ENCODE results near the gene CFTR.
"Not testable (repeated sequence)": the region's sequence is repeated elsewhere in the genome, so short reads cannot be mapped to it uniquely, and the experiment has no call there.

CFTR gene

DNA sequence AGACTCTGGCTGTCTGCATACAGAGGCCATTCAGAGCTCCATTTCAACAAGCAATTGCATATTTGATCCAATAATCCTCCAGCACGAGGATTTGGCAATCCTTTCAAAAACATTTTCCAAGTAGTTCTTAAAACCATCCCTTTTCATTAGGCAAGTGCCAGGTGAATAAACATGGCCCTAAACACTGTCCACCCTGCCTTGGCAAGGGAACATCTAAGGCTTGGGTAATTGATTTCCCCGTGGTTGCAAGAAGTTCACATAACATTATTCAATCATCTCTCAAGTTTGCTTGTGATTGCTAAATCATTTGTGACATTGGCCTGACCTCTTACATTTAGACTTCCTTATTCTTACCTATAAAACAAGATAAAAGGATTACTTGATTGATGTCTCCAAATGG, 218.2 kb downstream of the CFTR start:
- FAIRE-seq, result no peak

DNA sequence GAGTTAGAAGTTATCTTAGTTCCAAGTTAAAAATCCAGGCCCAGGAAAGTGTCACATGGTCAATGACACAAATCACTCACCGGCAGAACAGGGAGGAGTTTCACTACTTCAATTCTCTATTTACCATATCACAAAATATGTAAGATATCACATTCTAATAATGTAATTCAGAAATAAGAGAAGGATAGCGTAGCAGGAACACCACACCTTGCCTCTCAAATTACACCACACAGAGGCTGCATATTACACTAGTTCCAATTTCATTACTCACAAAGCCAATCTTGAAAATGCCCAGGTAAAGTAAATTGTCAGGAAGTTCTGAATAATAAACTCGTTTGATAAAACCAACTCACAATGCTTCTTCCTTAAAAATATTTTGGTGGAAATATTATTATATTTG, 224.2 kb downstream of the CFTR start:
- no peak for FAIRE-seq

DNA sequence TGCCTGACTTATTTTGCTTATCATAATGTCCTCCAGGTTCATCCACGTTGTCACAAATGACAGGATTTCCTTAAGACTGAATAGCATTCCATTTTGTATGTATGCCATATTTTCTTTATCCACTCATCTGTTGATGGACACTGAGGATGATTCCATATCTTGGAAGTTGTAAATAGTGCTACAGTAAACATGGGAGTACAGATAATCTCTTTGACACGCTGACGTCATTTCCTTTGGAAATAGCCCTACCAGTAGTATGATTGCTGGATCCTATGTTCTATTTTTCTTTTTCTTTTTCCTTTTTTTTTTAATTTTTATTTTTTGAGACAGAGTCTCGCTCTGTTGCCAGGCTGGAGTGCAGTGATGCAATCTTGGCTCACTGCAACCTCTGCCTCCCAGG, 225.8 kb downstream of the CFTR start:
- no peak for FAIRE-seq

DNA sequence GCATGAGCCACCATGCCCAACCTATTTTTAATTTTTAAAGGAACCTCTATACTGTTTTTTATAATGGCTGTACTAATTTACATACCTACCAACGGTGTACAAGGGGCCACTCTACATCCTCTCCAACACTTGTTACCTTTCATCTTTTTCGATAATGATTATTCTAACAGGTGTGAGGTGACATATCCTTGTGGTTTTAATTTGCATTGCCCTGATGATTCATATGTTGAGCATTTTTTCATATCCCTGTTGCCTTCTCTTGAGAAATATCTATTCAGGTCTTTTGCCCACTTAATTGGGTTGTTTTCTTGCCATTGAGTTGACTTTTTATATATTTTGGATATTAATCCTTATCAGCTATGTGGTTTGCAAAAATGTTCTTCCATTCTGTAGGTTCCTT, 226.4 kb downstream of the CFTR start:
- no peak for FAIRE-seq

DNA sequence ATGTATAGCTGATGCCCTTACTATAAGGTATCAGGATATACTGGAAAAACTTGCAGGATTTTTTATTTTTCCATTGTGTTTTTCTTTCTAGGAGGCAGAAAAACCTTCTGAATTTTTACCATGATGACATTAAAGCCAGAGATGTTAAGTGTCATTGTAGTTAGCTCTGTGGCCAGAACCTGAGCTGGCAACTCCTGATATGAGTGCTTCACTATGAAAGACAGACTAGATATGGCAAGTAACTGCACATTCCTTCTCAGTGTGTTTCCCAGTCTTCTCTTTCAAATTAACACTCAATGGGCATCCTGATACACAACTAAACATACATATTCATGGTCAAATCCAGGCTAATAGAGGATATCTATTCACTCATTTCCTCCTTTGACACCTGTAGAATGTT, 227.3 kb downstream of the CFTR start:
- no peak for FAIRE-seq

DNA sequence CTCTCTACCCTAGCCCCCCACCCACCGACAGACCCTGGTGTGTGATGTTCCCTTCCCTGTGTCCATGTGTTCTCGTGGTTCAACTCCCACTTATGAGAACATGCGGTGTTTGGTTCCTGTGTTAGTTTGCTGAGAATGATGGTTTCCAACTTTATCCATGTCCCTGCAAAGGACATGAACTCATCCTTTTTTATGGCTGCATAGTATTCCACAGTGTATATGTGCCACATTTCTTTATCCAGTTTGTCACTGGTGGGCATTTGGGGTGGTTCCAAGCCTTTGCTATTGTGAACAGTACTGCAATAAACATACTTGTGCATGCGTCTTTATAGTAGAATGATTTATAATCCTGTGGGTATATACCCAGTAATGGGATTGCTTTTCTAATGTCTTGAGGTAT, 228.3 kb downstream of the CFTR start:
- not testable (repeated sequence) for FAIRE-seq

DNA sequence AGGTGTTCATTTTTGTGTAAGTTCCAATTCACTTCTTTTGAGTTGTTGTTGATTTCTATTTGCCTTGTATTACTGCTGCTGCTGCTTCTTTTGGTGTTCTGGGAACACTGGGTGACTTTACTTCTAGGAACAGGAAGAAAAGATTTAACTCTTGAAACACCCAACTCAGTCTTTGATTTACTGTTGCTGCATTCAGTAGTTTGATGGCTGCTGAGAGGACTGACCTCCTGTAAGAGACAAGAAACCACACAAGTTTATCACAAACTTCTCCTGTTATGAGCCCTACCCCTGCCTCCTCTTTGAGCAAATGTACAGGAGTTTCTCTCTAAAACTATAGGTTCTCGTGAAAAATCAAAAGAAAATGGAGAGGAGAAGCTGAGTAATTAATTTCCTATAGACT, 231.7 kb downstream of the CFTR start:
- FAIRE-seq, result no peak

DNA sequence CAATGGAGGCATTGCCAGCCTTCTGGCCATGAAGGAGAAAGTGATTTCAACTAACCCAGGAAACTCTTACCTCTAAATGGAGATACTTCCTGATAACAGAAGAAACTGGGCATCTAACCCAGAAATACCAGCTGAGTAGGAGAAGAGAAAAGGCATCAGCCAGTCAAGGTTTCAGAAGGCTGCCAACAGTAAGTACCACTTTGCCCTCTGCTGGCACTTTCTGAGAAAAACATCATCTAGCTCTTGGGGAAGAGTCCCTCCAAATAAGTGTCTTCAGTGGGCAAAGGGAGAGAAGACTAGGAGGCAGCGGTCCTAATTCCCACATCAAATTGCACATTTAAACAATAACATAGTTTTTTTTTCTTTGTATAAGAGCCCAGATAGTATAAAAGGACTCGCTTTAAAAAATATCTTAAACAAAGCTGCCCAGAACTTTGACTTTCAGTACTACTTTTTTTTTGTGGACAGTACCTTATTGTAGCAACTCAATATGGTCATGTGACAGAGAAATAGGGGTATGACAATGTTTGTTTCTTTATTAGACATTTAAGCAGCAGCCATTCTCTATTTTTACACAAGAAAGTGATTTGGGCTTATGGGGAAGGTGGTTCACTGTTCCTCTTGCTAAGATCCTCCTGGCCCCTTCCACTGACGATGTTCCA, 236.1 kb downstream of the CFTR start:
- FAIRE-seq, result no peak

DNA sequence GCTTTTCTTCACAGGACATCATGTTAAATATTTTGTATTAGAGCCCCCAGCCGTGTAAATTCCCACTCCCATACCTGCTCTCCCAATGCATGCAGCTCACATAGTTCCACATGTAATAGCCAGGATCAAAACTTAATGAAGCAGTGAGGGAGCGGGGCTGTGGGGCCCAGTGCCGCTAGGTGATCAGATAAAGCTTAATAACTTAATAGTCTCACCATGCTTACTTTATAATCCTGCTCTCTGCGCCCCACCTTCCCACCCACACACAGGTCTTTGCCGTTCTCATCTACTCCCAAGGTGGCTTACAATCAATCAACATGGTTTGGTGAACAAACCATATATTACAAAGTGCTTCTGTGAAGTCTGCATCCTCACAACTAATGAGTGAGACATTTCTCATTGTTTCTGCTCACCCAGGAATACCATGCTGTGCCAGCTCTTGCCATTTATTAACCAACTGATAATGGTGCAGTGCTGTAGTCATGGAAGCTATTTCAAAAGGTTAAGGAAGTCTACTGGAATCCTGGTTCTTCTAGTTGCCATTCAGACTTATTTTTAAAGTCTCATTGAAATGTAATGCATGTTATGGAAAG, 237.0 kb downstream of the CFTR start:
- no peak for FAIRE-seq

DNA sequence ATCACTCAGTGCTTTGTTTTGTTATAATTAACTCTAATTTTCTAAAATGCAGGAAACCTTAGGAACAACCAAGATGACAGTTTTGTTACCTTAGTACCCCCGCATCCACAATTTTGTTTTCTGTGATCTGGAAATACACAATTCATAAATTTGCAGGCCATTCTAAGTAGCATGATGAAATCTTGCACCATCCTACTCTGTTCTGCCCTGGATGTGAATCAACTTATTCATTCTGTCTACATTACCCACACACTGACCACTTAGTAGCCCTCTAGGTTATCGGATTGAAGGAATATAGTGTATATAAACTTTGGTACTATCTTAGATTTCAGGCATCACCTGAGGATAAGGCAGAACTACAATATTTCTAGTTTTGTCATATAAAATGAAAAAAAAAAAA, 237.5 kb downstream of the CFTR start:
- no peak for FAIRE-seq
